ENCODE data around the gene COBL.

The COBL gene

GRCh38 chr7:51335057-51335456, 18.4 kb upstream of the COBL start:
- in situ Hi-C loops (cut with HindIII; ENCODE audit: low pct_ligation_motif_present, low pct_unique_long_range_greater_than_20kb, low sequenced_read_pairs) = no loop called here
- DNase-seq = no peak

DNA sequence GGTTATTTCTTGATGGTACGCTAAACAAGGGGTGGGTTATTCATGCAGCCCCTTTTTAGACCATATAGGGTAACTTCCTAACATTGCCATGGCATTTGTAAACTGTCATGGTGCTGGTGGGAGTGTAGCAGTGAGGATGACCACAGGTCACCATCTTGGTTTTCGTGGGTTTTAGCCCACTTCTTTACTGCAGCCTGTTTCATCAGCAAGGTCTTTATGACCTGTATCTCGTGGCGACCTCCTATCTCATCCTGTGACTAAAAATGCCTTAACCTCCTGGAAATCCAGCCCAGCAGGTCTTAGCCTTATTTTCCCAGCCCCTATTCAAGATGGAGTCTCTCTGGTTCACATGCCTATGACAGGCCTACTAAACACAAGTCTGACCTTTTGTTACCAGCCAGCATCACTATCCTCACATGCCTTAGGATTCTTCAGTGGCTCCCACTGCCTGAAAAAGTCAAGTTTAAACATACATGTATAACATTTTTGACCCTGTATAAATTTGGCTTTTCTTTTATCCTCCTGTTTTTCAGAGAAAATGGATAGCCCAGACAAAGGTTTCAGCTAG, 13.2 kb upstream of the COBL start:
- in situ Hi-C loops (cut with HindIII; ENCODE audit: low pct_ligation_motif_present, low pct_unique_long_range_greater_than_20kb, low sequenced_read_pairs) = no loop called here
- no peak for DNase-seq

DNA sequence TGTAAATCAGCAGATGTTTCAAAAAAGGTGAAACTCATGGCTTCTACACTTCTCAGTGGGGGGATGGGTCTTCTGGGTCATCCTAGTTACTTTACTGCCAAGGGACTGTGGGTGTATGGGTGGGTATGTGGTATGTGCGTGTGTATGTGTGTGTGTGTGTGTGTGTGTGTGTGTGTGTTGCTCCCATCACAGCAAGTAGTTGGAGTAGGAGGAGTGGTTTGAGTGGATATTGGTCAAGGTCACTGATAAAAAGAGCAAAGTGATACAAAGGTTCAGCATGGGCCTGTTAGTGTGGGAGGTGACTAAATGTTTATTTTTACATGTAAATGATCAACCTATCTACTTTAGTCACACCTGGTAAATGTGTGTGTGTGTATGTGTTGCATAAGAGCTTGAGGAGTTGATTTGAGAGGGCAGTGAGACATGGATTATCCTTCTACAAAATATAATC, 11.8 kb upstream of the COBL start:
- DNase-seq = no peak
- in situ Hi-C loops (cut with HindIII; ENCODE audit: low pct_ligation_motif_present, low pct_unique_long_range_greater_than_20kb, low sequenced_read_pairs) = no loop called here

DNA sequence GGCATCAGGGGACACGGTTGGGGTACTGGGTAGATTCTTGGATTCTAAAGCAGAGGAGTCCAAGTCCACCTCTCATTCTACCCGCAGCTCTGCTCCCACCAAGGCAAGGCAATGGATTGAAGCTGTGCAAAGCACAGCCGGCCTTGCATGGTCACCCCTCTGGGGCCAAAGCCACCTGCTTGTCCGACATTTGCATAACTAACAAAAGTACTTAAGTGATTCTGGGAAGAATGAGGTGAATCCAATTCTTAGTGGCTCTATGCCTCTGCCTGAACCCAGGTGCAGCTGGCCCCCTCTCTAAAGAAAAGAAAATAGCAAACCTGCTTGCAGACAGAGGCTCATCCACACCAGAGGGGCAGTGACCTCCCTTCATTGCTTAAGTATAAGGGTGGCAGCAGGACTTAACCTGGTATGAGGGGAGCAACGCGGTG, 10.7 kb upstream of the COBL start:
- in situ Hi-C loops (cut with HindIII; ENCODE audit: low pct_ligation_motif_present, low pct_unique_long_range_greater_than_20kb, low sequenced_read_pairs) = no loop called here
- no peak for DNase-seq

- in situ Hi-C loops (cut with HindIII; ENCODE audit: low pct_ligation_motif_present, low pct_unique_long_range_greater_than_20kb, low sequenced_read_pairs) = no loop called here
- no peak for DNase-seq
Observed at GRCh38 chr7:51326656-51327286, 10.2 kb upstream of the COBL start.

GRCh38 chr7:51325908-51326307, 9.3 kb upstream of the COBL start:
- no peak for DNase-seq
- in situ Hi-C loops (cut with HindIII; ENCODE audit: low pct_ligation_motif_present, low pct_unique_long_range_greater_than_20kb, low sequenced_read_pairs) = no loop called here

DNA sequence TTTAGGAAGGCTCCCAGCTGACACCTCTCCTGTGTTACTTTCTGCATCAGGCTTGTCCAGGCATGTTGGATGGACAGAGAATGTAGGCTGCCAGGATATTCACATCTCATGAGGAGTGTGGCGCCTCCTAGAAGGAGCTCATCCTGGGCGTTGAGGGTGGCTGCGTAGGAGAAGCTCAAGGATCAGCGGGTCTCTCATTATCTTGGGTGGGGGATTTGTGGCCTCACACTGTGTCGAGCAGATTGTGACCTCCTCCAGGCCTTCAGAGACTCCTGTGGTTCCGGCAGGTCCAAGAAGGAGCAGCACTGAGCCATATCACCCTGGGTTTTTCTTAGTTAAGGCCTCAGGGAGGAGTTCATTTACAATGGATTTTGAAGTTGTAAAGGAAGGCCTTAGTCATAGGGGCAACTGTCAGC, 8.7 kb upstream of the COBL start:
- in situ Hi-C loops (cut with HindIII; ENCODE audit: low pct_ligation_motif_present, low pct_unique_long_range_greater_than_20kb, low sequenced_read_pairs) = no loop called here
- no peak for DNase-seq

GRCh38 chr7:51324206-51324898, 7.7 kb upstream of the COBL start:
- no peak for DNase-seq
- in situ Hi-C loops (cut with HindIII; ENCODE audit: low pct_ligation_motif_present, low pct_unique_long_range_greater_than_20kb, low sequenced_read_pairs) = no loop called here

DNA sequence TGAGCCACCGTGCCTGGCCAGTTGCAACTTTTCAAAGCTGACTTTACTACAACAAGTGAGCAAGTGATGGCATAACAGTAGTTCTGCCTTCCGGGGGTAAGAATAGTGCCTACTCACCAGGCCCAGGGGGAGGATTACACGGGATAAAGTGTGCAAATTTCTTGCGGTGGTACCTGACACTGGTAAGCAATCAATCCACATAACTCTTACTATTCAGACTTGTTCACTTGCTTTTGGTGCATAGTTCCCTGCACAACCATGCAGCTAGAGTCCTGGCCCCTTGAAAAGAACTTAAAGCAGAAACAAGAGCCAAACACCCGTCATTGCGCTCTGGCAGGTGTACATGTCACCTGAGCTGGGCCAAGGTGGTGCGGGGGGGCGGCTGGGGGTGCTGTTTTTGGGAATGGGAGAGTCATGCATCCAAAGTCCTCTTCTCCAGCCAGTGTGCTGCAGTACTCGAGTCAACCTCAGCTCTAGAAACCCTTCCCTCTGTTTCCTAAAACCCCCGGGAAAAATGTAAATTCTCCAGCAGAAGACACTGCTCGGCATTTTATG, 5.4 kb upstream of the COBL start:
- in situ Hi-C loops (cut with HindIII; ENCODE audit: low pct_ligation_motif_present, low pct_unique_long_range_greater_than_20kb, low sequenced_read_pairs) = no loop called here
- DNase-seq = no peak

GRCh38 chr7:51318886-51319579, 2.4 kb upstream of the COBL start:
- no peak for DNase-seq
- in situ Hi-C loops (cut with HindIII; ENCODE audit: low pct_ligation_motif_present, low pct_unique_long_range_greater_than_20kb, low sequenced_read_pairs) = no loop called here

DNA sequence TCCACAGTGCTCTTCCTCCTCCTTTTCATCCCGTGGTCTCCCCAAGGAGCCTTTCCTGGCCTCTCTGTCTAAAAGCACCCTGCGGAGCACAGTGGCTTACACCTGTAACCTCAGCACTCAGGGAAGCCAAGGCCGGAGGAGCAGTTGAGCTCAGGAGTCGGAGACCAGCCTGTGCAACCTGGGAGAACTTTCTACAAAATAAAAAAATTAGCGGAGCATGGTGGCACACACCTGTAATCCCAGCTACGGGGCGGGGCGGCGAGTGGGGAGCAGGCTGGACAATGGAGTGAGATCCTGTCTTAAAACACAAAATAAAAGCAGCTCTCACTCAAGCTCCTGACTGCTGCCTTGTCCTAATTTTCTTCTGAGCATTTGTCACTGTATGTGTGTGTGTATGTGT, 1.4 kb upstream of the COBL start:
- in situ Hi-C loops (cut with HindIII; ENCODE audit: low pct_ligation_motif_present, low pct_unique_long_range_greater_than_20kb, low sequenced_read_pairs) = no loop called here
- DNase-seq = no peak

DNA sequence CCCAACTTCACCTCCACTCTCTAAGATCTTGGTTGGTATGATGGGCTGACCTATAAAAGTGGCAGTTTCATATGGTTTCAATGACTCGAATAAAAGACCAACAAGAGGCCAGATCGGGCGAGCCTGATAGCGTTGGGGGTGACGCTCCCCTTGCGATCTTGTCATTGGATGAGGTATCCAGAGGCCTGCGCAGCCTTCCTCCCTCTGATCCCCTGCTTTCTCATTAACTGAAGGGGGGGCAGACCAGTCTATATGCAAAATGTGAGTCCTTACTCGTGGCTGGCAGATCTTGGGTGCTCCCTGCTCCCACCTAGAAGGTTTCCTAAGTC, 937 bp upstream of the COBL start:
- no peak for DNase-seq
- in situ Hi-C loops (cut with HindIII; ENCODE audit: low pct_ligation_motif_present, low pct_unique_long_range_greater_than_20kb, low sequenced_read_pairs) = no loop called here

- in situ Hi-C loops (cut with HindIII; ENCODE audit: low pct_ligation_motif_present, low pct_unique_long_range_greater_than_20kb, low sequenced_read_pairs) = no loop called here
- DNase-seq = peak; percentile 79
Observed at GRCh38 chr7:51316262-51316665, 345 bp downstream of the COBL start.

DNA sequence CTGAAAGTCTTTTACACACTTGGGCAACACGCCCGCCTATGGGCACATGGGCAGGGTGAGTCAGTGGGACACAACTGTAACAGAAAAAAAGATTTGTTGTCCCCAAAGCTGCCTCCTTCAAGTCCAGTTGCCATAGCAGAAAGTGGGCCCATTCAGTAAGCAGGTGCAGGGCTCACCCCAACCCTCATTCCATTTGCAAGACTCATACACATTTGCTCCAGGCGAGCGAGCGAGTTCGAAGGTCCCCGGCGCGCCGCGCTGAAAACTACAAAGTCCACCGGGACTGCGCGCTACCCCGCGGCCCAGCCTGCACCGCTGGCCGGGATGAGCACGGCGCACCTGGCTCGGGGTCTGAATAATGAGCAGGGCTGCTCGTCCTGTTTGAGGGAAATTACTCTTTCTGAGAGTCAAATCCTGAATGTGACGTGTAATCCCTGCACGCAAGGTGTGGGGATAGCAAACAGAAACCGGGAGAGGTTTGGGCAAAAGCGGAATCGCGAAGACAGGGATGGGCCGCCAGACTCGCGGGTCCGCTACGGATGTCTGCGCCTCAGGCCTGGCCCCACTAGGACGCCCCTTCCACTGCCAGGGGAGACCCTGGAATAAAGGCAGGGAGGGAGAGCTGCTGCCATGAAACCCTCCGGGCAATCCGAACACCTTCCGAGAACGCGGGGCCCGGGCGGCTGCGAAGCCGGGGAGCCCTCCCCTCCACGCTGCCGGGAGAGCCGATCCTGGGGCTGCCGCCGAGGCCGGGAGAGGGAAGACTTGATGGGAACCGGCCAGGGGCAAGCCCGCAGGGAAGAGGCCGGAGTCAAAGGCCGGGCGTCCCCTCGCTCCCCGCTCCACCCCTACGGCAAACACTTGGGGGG, 982 bp downstream of the COBL start:
- in situ Hi-C loops (cut with HindIII; ENCODE audit: low pct_ligation_motif_present, low pct_unique_long_range_greater_than_20kb, low sequenced_read_pairs) = no loop called here
- peak; percentile 92 for DNase-seq

GRCh38 chr7:51314726-51315125, 1.9 kb downstream of the COBL start:
- DNase-seq = peak; percentile 84
- in situ Hi-C loops (cut with HindIII; ENCODE audit: low pct_ligation_motif_present, low pct_unique_long_range_greater_than_20kb, low sequenced_read_pairs) = no loop called here

DNA sequence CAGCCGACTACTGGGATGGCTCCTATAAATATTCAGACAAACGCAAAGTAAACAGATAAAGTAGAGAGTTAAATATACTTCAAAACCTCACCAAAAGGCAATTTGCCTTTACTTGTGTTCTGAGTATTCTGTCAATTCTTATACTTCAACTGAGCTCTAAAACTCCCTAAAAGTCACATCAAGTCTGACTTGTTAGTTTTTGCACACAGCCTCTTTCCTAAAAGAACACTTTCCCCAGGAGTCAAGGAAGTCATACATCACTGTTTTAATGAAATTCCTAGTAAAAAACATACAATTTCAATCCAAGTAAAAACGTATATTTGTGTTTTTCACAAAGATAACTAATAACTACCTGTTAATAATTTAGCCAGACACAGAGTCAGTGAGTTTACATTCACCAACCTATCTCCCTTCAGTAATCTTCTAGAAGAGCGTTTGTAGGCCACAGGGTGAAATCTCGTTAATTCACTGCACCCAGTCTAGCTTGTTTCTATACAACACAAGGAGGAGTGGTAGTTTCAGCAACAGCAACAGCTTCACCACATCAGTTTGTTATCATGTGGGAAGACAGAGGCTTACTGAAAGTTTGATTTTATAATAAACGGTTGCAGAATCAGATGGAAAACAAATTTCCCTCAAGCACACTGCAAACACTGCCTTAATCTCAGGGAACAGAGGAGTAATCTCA, 2.7 kb downstream of the COBL start:
- DNase-seq = peak; percentile 41
- in situ Hi-C loops (cut with HindIII; ENCODE audit: low pct_ligation_motif_present, low pct_unique_long_range_greater_than_20kb, low sequenced_read_pairs) = no loop called here

GRCh38 chr7:51312951-51313737, 3.5 kb downstream of the COBL start:
- in situ Hi-C loops (cut with HindIII; ENCODE audit: low pct_ligation_motif_present, low pct_unique_long_range_greater_than_20kb, low sequenced_read_pairs) = no loop called here
- DNase-seq = no peak

Data from ACHN (cell line).